Peyer's patch (tissue), 4 donors: ENCODE data around the gene GRID2IP. TPM values are rescaled to one million over a fixed set of nuclear protein-coding genes. Genes with fewer than 3 reads are reported as not detected.

Experiments used
- DNase-seq, 3 donors: peaks; one replicate each; pipeline ENCODE4 v3.0.0-alpha.2; 2017 to 2019
- H3K27ac ChIP-seq, 4 donors: fragments of 200-600 bp; sonication (generic); one replicate each; pipeline ENCODE4 v1.5.1; 2016 to 2019
- H3K27me3 ChIP-seq, 2 donors: fragments of 200-600 bp; sonication (generic); one replicate each; pipeline ENCODE4 v1.5.1; 2019
- H3K36me3 ChIP-seq, 3 donors: fragments of 200-600 bp; sonication (generic); one replicate each; pipeline ENCODE4 v1.5.1; 2016 to 2019
- H3K4me1 ChIP-seq, 4 donors: fragments of 200-600 bp; sonication (generic); one replicate each; pipeline ENCODE4 v1.5.1; 2016 to 2019
- H3K4me3 ChIP-seq, 4 donors: fragments of 200-600 bp; sonication (generic); 1 replicate in 3 of 4; 2 replicates in 1 of 4; pipeline ENCODE4 v1.5.1; 2016 to 2019; ENCODE audit warnings: mild to moderate bottlenecking in 1 of 4
- H3K9me3 ChIP-seq, 4 donors: fragments of 200-600 bp; sonication (generic); one replicate each; pipeline ENCODE4 v1.5.1; 2016 to 2019; ENCODE audit warnings: mild to moderate bottlenecking in 1 of 4
- POLR2A ChIP-seq, 2 donors: fragments of 450-650 bp; IDR thresholded peaks; one replicate each; pipeline ENCODE4 v1.5.1; 2017; ENCODE audit warnings: antibody characterized with exemption in 2 of 2, mild to moderate bottlenecking in 2 of 2, moderate library complexity in 2 of 2
- total RNA-seq, 4 donors: library from RNA; depleted of rRNA; stranded (reverse); fragments of >200 nt; gene quantifications; one replicate each; pipeline ENCODE4 v1.1.0, GENCODE V29; 2016
- TF ChIP-seq, protein P1 (sequence below), 6 experiments: fragments of 450-650 bp in 4 of 6; fragments of 200-600 bp in 2 of 6; sonication (generic) in 1 of 6; IDR thresholded peaks; one replicate each; pipeline ENCODE4 v1.5.1; 2017 to 2019; ENCODE audit warnings: antibody characterized with exemption in 6 of 6, mild to moderate bottlenecking in 3 of 6, moderate library complexity in 1 of 6

The GRID2IP gene
- total RNA-seq, 4 donors from 2014 or later = 0.40 to 0.95 (median 0.88) TPM; not detected in 1

GRCh38 chr7:6516387-6516983, 34.8 kb downstream of the GRID2IP start:
- Histone ChIP-seq H3K36me3 (no peaks in the 10 kb centered on the region), H3K4me1 (no peaks in the 10 kb centered on the region), H3K27me3 (no peaks in the 10 kb centered on the region), H3K27ac (no peak overlapping the region), H3K4me3 (peak overlapping the region in 2 of 4 donors; percentile 34 to 41), H3K9me3 (no peaks in the 10 kb centered on the region)
- no peak for TF ChIP-seq POLR2A (IDR thresholded peaks at IDR 0.05)
- TF ChIP-seq, protein P1, sequence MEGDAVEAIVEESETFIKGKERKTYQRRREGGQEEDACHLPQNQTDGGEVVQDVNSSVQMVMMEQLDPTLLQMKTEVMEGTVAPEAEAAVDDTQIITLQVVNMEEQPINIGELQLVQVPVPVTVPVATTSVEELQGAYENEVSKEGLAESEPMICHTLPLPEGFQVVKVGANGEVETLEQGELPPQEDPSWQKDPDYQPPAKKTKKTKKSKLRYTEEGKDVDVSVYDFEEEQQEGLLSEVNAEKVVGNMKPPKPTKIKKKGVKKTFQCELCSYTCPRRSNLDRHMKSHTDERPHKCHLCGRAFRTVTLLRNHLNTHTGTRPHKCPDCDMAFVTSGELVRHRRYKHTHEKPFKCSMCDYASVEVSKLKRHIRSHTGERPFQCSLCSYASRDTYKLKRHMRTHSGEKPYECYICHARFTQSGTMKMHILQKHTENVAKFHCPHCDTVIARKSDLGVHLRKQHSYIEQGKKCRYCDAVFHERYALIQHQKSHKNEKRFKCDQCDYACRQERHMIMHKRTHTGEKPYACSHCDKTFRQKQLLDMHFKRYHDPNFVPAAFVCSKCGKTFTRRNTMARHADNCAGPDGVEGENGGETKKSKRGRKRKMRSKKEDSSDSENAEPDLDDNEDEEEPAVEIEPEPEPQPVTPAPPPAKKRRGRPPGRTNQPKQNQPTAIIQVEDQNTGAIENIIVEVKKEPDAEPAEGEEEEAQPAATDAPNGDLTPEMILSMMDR (IDR thresholded peaks at IDR 0.05) = peak; percentile 40 to 84 (median 74)
- peak; percentile 67 to 91 (median 79) for DNase-seq

DNA sequence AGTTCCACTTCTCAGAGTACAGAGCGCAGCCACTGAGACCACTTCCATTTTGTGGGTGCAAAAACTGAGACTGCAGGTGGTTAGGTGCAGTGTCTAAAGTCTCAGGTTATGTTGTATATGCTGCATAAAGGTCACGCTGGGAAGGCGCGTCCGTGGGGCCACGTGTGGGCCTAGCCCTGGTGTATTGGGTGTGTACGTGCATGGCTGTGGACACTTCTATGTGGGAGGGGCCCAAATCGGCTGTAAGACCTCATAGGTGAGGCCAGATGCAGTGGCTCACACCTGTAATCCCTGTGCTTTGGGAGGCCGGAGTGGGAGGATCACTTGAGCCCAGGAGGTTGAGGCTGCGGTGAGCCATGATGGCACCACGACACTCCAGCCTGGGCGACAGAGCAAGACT, 37.7 kb downstream of the GRID2IP start:
- Histone ChIP-seq H3K27ac (no peak overlapping the region), H3K9me3 (no peaks in the 10 kb centered on the region), H3K36me3 (no peaks in the 10 kb centered on the region), H3K4me3 (no peak overlapping the region), H3K4me1 (no peaks in the 10 kb centered on the region), H3K27me3 (no peaks in the 10 kb centered on the region)
- DNase-seq = no peak
- TF ChIP-seq, protein P1 (IDR thresholded peaks at IDR 0.05) = no peak
- no peak for TF ChIP-seq POLR2A (IDR thresholded peaks at IDR 0.05)

- DNase-seq = no peak
- Histone ChIP-seq H3K27ac (no peak overlapping the region), H3K27me3 (no peaks in the 10 kb centered on the region), H3K9me3 (no peaks in the 10 kb centered on the region), H3K4me1 (no peaks in the 10 kb centered on the region), H3K4me3 (no peak overlapping the region), H3K36me3 (no peaks in the 10 kb centered on the region)
- TF ChIP-seq, protein P1 (IDR thresholded peaks at IDR 0.05) = no peak
- TF ChIP-seq POLR2A (IDR thresholded peaks at IDR 0.05) = no peak
These were observed 38.4 kb downstream of the GRID2IP start for GRCh38 chr7:6512892-6513291.

DNA sequence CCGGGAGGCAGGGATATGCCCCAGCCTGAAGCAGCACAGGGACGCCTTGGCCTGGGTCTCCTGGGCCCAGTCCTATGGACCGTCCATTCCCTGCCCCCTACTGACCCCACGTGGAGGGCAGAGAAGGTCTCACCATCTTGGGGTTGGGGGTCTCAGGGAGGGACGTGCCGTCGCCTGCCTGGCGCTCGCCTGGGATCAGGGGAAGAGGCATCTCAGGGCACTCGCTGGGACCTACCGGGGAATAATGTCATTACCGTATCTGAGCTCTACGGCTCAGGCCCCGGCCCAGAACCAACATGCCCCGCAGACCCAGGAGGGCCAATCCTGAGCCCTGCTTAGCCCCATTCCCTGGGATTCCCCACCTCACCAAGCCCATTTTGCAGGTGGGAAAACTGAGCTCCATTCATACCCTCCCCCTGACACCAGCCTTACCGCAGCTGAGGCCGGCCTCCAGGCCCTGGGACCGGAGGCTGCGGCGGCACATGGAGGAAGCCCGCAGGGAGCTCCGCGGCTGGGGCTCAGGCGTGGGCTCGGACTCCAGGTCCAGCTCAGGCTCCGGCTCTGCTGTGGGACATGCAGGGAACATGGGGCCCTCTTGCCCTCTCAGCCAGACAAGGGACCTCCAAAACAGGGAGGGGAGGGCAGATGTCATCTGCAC, 40.7 kb downstream of the GRID2IP start:
- no peaks in the 10 kb centered on the region for H3K36me3 ChIP-seq
- H3K9me3 ChIP-seq = no peaks in the 10 kb centered on the region
- H3K4me1 ChIP-seq = no peaks in the 10 kb centered on the region
- H3K27me3 ChIP-seq = no peaks in the 10 kb centered on the region
- TF ChIP-seq POLR2A (IDR thresholded peaks at IDR 0.05) = no peak
- TF ChIP-seq, protein P1 (IDR thresholded peaks at IDR 0.05) = no peak
- no peak overlapping the region for H3K27ac ChIP-seq
- DNase-seq = no peak
- H3K4me3 ChIP-seq = no peak overlapping the region

DNA sequence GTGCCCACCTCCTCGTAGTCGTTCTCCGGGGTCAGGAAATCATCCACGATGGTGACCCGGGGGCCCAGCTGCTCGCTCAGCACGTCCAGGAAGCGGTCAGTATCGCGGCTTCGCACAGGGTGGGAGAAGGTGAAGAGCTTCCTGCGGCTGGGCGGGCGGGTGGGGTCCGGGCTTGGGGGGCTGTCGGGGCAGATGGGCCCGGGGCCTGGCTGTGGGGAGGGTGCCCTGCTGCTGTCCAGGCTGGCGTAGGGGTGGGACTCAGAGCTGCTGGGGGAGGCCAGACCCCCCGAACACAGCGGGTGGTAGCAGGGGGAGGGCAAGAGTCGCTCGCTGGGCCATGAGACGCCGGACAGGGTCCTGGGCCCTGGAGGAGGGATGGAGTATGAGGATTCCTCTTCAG, 42.3 kb downstream of the GRID2IP start:
- H3K9me3 ChIP-seq = no peaks in the 10 kb centered on the region
- no peak overlapping the region for H3K27ac ChIP-seq
- DNase-seq = no peak
- no peak for TF ChIP-seq POLR2A (IDR thresholded peaks at IDR 0.05)
- TF ChIP-seq, protein P1 (IDR thresholded peaks at IDR 0.05) = no peak
- no peaks in the 10 kb centered on the region for H3K36me3 ChIP-seq
- H3K4me3 ChIP-seq = no peak overlapping the region
- H3K4me1 ChIP-seq = peaks cover 0 to 6% (median 3%) of the 10 kb centered on the region in 4 donors
- H3K27me3 ChIP-seq = no peaks in the 10 kb centered on the region
